IPS-11a (cell line): ENCODE data around the gene IRX2.
A peak's percentile ranks its signal among the peaks of the same experiment; 100 is the strongest.

Source experiments
- H3K4me3 ChIP-seq: one replicate; pipeline ENCODE4 v1.5.1; 2013; ENCODE audit warnings: low read depth, low read length, control low read depth

Gene IRX2

GRCh38 chr5:2756211-2757152, 5.0 kb upstream of the IRX2 start:
- peak overlapping the region; percentile 55 for H3K4me3 ChIP-seq

- peak overlapping the region; percentile 55 for H3K4me3 ChIP-seq
Observed at GRCh38 chr5:2755681-2756171, 4.2 kb upstream of the IRX2 start.

- peak overlapping the region; percentile 17 for H3K4me3 ChIP-seq
Observed at GRCh38 chr5:2755076-2755680, 3.7 kb upstream of the IRX2 start.

GRCh38 chr5:2754581-2755075, 3.2 kb upstream of the IRX2 start:
- peak overlapping the region; percentile 17 for H3K4me3 ChIP-seq

GRCh38 chr5:2753452-2754420, 2.3 kb upstream of the IRX2 start:
- H3K4me3 ChIP-seq, result peak overlapping the region; percentile 69

GRCh38 chr5:2752821-2753439, 1.5 kb upstream of the IRX2 start:
- peak overlapping the region; percentile 69 for H3K4me3 ChIP-seq

- peak overlapping the region; percentile 69 for H3K4me3 ChIP-seq
Observed at GRCh38 chr5:2752059-2752820, 763 bp upstream of the IRX2 start.

GRCh38 chr5:2750758-2751464, 566 bp downstream of the IRX2 start:
- peak overlapping the region; percentile 80 for H3K4me3 ChIP-seq

- H3K4me3 ChIP-seq, result peak overlapping the region; percentile 80
Observed at GRCh38 chr5:2750026-2750757, 1.3 kb downstream of the IRX2 start.

GRCh38 chr5:2749514-2750025, 1.9 kb downstream of the IRX2 start:
- H3K4me3 ChIP-seq, result peak overlapping the region; percentile 80

- H3K4me3 ChIP-seq, result peak overlapping the region; percentile 80
Observed at GRCh38 chr5:2748861-2749513, 2.5 kb downstream of the IRX2 start.

GRCh38 chr5:2748179-2748860, 3.2 kb downstream of the IRX2 start:
- no peak overlapping the region for H3K4me3 ChIP-seq

GRCh38 chr5:2747363-2748162, 3.9 kb downstream of the IRX2 start:
- peak overlapping the region; percentile 20 for H3K4me3 ChIP-seq

- no peak overlapping the region for H3K4me3 ChIP-seq
Observed at GRCh38 chr5:2746561-2747032, 4.9 kb downstream of the IRX2 start.

- no peak overlapping the region for H3K4me3 ChIP-seq
Observed at GRCh38 chr5:2744485-2744884, 7.0 kb downstream of the IRX2 start.
